Measurements from ENCODE around the gene MAGOHB. TPM values are rescaled to one million over a fixed set of nuclear protein-coding genes. Genes with fewer than 3 reads are reported as not detected.
"Not testable (repeated sequence)": the region's sequence is repeated elsewhere in the genome, so short reads cannot be mapped to it uniquely, and the experiment has no call there.

Gene MAGOHB
- total RNA-seq, 2 donors from 2014 or later, result 40.4 to 68.4 TPM

DNA sequence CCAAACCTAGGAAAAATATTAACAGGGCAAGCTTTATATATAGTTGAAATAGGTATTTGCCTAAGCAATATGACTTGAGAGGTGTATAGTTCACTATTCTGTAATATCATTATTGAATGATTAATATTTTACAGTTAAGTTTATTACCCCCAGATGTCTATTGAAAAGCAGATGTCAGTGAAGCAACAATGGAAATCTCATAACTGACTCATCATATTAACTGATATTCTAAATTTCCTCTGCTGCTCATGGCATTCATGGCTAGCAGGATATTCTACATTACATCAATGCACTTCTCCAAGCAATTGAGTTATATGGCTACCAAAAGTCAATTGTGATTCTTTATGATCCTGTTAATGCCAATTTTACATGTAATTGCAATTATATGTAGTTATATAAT, 9.7 kb upstream of the MAGOHB start:
- no peak overlapping the region for H3K4me3 Mint-ChIP-seq
- no peak overlapping the region for H3K27ac Mint-ChIP-seq
- peaks cover 40% of the 10 kb centered on the region for H3K27me3 Mint-ChIP-seq
- ATAC-seq (replicated peaks), result no peak
- H3K36me3 Mint-ChIP-seq (ENCODE audit: low read depth), result no peaks in the 10 kb centered on the region
- H3K4me1 Mint-ChIP-seq, result no peaks in the 10 kb centered on the region
- no peaks in the 10 kb centered on the region for H3K9me3 Mint-ChIP-seq

DNA sequence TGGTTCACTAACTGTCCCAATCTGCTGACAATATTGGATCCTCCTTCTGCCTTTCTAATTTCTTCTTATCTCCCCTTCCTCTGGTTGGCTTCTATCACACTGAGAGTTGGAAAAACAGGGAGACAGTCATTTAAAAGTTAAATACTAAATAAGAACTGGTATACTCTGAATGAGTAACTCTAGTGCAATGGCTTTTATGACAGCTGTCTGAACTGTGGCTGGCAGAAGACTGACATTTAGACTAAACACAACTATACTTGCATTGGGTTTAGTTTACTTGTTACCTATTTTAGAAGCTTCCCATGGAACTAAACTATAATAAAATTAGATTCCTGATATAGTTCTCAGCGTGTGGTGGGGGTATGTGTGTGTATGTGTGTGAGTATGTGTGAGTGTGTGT, 7.9 kb upstream of the MAGOHB start:
- Mint-ChIP-seq H3K4me1 (no peaks in the 10 kb centered on the region), H3K9me3 (no peaks in the 10 kb centered on the region), H3K27ac (no peak overlapping the region), H3K27me3 (peaks cover 39% of the 10 kb centered on the region), H3K36me3 (ENCODE audit: low read depth) (no peaks in the 10 kb centered on the region), H3K4me3 (no peak overlapping the region)
- ATAC-seq (replicated peaks), result no peak

DNA sequence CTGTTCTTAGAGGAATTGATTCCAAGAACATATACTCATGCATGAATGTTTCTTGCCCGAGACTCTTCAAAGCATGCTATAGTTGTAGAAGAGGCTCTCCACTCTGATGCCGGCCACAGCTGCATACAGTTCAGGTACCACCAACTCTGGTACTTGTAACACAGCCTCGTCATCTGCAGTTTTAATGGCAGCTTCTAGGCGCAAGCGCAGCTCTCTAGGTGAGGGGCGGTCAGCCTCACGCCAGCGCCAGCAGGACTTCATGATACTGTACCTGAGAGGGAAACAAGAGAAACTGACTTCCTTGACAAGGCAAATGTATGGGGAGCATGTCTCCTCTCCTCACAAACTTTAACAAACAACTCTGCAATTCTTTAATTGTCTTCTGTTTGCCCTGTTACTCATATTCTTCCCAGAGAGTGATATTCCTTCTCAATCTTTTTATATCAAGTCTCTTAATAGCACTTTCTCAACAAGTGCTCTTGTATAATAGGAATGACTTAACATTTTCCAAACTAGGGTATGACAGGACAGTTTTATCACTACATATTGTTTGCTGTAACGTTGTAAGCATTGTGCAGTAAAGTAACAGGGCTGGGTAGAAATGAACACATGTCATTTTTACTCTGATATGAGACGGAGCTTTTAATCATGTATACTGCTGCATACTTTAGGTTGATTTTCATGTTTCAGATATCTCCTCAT, 6.8 kb upstream of the MAGOHB start:
- H3K27ac Mint-ChIP-seq, result no peak overlapping the region
- no peaks in the 10 kb centered on the region for H3K4me1 Mint-ChIP-seq
- H3K36me3 Mint-ChIP-seq (ENCODE audit: low read depth), result no peaks in the 10 kb centered on the region
- H3K4me3 Mint-ChIP-seq, result no peak overlapping the region
- H3K9me3 Mint-ChIP-seq, result no peaks in the 10 kb centered on the region
- no peak for ATAC-seq (replicated peaks)
- peaks cover 39% of the 10 kb centered on the region for H3K27me3 Mint-ChIP-seq

DNA sequence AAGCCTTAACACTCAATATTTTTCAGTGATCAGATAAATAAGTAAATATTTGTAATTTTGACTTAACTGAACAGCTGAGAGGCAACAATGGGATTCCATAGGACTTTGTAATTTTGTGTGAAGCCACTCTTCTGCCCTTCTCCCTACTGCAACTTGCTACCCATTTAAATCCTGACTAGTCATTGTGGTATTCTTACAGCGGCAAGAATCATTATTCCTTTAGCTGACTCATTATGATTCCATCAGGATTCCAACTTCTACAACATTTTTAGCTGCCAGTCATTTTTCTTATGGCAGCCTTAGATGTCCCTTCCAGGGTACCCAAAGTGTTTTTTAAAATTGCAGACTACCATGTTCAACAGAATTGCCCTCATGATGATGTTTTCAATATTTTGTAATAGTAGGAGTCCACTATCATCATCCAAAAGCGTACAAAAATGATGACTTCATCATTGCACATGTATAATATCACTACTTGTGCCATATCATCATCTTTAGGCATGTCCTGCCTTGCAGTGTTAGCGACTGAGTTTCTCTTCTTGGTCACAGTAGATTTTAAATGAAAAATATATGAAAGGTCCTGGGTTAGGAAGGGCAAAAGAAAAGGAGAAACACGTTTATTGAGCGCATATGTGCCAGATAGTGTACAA, 5.1 kb upstream of the MAGOHB start:
- H3K27ac Mint-ChIP-seq, result no peak overlapping the region
- peaks cover 3% of the 10 kb centered on the region for H3K36me3 Mint-ChIP-seq (ENCODE audit: low read depth)
- H3K9me3 Mint-ChIP-seq, result no peaks in the 10 kb centered on the region
- peaks cover 6% of the 10 kb centered on the region for H3K4me1 Mint-ChIP-seq
- H3K27me3 Mint-ChIP-seq, result peaks cover 36% of the 10 kb centered on the region
- H3K4me3 Mint-ChIP-seq, result no peak overlapping the region
- no peak for ATAC-seq (replicated peaks)

DNA sequence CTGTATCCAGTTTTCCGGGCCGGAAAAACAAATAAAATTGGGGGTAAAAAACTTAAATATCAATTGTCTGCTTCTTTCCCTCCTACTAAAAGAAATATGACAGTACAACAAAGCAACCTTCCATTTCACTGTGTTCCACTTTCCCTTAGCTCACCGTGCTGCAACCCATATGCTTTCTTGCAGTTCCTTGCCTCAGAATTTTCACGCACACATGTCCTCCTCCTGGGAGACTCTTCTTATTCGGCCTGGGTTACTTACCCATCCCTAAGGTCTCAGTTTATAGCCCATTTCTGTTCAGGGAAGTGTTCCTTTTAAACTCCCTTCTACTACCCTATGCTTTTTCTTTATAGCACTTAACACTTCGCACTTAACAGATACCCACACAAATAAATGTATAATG, 4.5 kb upstream of the MAGOHB start:
- no peak overlapping the region for H3K4me3 Mint-ChIP-seq
- H3K36me3 Mint-ChIP-seq (ENCODE audit: low read depth), result peaks cover 9% of the 10 kb centered on the region
- peaks cover 9% of the 10 kb centered on the region for H3K4me1 Mint-ChIP-seq
- H3K9me3 Mint-ChIP-seq, result no peaks in the 10 kb centered on the region
- H3K27ac Mint-ChIP-seq, result no peak overlapping the region
- H3K27me3 Mint-ChIP-seq, result peaks cover 36% of the 10 kb centered on the region
- no peak for ATAC-seq (replicated peaks)

DNA sequence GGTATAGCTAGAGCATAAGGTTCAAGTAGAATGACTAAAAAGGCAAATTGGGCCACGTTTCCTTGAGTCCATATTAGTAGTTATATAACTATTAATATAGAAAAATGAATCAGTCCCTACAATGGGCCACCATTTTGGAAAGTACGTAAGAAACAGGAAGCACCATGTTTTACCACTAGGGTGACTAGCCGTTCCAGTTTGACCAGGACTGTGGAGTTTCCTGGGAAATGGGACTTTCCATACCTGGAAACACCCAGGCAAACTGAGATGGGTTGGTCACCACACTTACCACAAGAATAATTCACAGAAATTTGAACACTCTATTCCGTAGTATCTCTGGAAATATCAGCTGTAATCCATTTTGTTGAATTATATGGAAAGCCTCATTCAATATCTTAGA, 2.1 kb upstream of the MAGOHB start:
- H3K27me3 Mint-ChIP-seq, result peaks cover 23% of the 10 kb centered on the region
- H3K4me3 Mint-ChIP-seq, result no peak overlapping the region
- peaks cover 19% of the 10 kb centered on the region for H3K4me1 Mint-ChIP-seq
- no peaks in the 10 kb centered on the region for H3K9me3 Mint-ChIP-seq
- no peak overlapping the region for H3K27ac Mint-ChIP-seq
- peak; percentile 9 for ATAC-seq (replicated peaks)
- peaks cover 33% of the 10 kb centered on the region for H3K36me3 Mint-ChIP-seq (ENCODE audit: low read depth)

DNA sequence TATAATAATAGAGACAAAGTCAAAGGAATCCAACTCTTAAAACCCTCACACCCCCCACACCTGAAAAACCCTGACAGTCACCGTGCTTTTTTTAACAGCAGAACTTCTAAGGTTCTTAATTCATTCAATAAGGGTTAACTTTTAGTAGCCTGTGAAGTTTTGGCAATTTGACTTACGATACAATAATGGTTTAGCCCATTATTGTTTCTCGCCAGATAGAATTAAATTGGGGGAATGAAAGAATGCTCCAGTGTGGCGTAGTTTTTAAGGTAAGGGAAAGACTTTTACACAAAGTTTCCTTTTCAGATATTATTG, 604 bp upstream of the MAGOHB start:
- Mint-ChIP-seq H3K27me3 (peaks cover 13% of the 10 kb centered on the region), H3K36me3 (ENCODE audit: low read depth) (peaks cover 48% of the 10 kb centered on the region), H3K9me3 (no peaks in the 10 kb centered on the region), H3K4me1 (peaks cover 19% of the 10 kb centered on the region), H3K27ac (peak overlapping the region; percentile 99), H3K4me3 (peak overlapping the region; percentile 92)
- ATAC-seq (replicated peaks), result no peak

DNA sequence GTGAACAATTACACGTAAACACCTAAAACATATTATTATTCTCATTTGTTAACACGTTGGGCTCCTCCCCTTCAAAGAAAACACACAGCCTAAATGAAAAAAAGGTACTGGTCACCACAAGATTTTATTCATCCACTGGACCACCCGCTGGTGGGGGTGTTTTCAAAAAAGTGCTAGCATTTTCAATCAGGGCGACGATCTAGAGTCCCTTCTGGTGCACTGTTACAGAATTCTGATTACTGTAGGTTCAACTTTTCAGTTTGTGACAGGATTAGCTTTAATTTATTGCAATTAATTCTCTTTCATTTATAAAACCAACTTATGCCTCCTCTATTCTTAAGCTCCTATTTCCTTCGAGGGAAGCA, 443 bp downstream of the MAGOHB start:
- no peaks in the 10 kb centered on the region for H3K9me3 Mint-ChIP-seq
- H3K4me1 Mint-ChIP-seq, result peaks cover 19% of the 10 kb centered on the region
- H3K27ac Mint-ChIP-seq, result peak overlapping the region; percentile 99
- peak overlapping the region; percentile 92 for H3K4me3 Mint-ChIP-seq
- peaks cover 5% of the 10 kb centered on the region for H3K27me3 Mint-ChIP-seq
- peak; percentile 8 for ATAC-seq (replicated peaks)
- H3K36me3 Mint-ChIP-seq (ENCODE audit: low read depth), result peaks cover 58% of the 10 kb centered on the region

DNA sequence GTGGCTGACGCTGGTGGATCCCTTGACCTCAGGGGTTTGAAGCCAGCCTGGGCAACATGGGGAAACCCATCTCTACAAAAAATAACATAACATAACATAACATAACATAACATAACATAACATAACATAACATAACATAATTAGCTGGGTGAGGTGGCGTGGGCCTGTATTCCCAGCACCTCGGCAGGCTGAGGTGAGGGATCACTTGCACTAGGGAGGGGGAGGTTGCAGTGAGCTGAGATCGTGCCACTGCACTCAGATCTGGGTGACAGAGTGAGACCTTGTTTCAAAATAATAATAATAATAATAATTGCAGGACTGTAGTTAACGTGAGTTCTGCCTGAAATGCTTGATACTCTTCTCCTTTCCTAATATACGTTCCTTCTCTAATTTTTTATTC, 1.3 kb downstream of the MAGOHB start:
- Mint-ChIP-seq H3K27me3 (peaks cover 3% of the 10 kb centered on the region), H3K9me3 (no peaks in the 10 kb centered on the region), H3K36me3 (ENCODE audit: low read depth) (peaks cover 67% of the 10 kb centered on the region), H3K4me1 (peaks cover 19% of the 10 kb centered on the region), H3K4me3 (peak overlapping the region; percentile 92), H3K27ac (peak overlapping the region; percentile 99)
- ATAC-seq (replicated peaks), result no peak

DNA sequence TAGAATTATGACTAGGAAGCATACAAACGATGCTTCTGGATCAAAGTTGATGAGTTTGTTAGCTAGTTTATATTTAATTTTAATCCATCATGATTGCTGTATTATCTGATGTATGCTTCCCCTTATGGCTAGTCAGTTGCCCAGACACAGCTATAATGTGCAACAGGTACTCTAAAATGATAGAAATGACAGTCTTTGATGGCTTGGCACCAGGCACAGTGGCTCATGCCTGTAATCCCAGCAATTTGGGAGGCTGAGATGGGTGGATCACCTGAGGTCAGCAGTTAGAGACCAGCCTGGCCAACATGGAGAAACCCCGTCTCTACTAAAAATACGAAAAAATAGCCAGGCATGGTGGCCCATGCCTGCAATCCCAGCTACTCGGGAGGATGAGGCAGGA, 2.2 kb downstream of the MAGOHB start:
- Mint-ChIP-seq H3K36me3 (ENCODE audit: low read depth) (peaks cover 75% of the 10 kb centered on the region), H3K4me1 (peaks cover 19% of the 10 kb centered on the region), H3K4me3 (peak overlapping the region; percentile 92)
- not testable (repeated sequence) for H3K9me3 Mint-ChIP-seq; H3K27ac Mint-ChIP-seq; H3K27me3 Mint-ChIP-seq; ATAC-seq (replicated peaks)

DNA sequence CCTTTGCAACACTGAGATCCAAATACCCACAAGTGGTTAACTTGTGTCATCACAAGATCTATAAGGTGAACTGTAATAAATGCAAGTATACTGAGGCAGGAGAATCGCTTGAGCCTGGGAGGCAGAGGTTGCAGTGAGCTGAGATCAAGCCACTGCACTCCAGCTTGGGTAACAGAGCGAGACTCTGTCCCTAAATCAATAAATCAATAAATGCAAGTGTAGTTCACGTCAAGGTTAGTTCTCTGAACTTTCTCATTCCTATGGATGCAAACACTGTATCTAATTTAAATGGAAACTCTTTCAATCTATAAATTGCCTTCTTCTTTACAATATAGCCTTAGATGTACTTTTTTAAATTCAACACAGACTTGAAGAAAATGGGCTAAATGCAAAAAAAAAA, 3.2 kb downstream of the MAGOHB start:
- Mint-ChIP-seq H3K4me3 (no peak overlapping the region), H3K4me1 (peaks cover 19% of the 10 kb centered on the region), H3K27ac (no peak overlapping the region), H3K27me3 (no peaks in the 10 kb centered on the region), H3K9me3 (no peaks in the 10 kb centered on the region), H3K36me3 (ENCODE audit: low read depth) (peaks cover 86% of the 10 kb centered on the region)
- ATAC-seq (replicated peaks), result no peak

DNA sequence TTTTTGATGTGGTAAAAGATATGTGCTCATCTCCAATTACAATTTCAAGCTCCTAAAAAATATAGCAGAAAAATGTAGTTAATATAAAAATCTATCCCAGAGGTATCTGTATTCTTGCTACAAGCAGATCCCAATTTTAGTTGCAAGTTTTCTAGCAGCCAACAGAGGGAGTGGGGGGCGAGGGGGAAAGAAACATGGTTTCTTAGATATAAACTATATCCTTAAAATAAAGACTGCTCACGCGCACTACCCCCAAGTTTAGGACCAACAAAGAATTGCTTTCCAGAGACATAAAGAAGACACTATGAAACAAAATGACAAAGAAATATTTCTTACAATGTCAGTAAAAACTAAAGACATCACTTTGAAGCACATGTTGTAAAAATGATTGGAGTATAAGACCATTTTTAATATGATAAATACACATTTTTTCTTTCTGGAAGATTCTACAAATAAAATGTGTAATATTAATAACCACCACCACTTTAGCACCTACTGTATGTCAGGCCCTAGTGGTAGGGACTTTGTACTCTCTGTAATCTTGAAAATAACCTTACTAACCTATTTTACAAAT, 5.4 kb downstream of the MAGOHB start:
- no peak for ATAC-seq (replicated peaks)
- no peaks in the 10 kb centered on the region for H3K9me3 Mint-ChIP-seq
- no peak overlapping the region for H3K4me3 Mint-ChIP-seq
- H3K4me1 Mint-ChIP-seq, result peaks cover 10% of the 10 kb centered on the region
- peaks cover 99% of the 10 kb centered on the region for H3K36me3 Mint-ChIP-seq (ENCODE audit: low read depth)
- no peak overlapping the region for H3K27ac Mint-ChIP-seq
- H3K27me3 Mint-ChIP-seq, result no peaks in the 10 kb centered on the region

DNA sequence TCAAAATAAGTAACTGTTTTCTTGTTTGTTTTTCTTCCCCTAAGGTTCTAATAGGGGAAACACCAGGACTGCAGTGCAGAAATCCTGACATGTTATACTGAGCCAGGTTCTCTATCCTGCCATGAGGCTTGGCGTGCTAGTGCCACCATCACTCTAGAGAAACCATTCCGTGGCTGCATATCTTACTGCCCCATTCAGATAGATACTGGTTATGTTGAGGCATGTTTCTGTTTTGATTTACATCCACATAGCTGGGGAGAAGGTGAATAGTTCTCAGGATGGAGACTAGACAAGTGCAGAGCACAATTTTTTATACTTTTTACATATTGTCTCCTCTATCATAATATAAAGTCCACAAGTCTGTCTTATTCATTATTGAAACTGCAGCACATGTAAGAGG, 11.5 kb downstream of the MAGOHB start:
- Mint-ChIP-seq H3K4me1 (no peaks in the 10 kb centered on the region), H3K27ac (no peak overlapping the region), H3K9me3 (no peaks in the 10 kb centered on the region), H3K27me3 (no peaks in the 10 kb centered on the region), H3K4me3 (no peak overlapping the region), H3K36me3 (ENCODE audit: low read depth) (peaks cover 69% of the 10 kb centered on the region)
- ATAC-seq (replicated peaks), result no peak

DNA sequence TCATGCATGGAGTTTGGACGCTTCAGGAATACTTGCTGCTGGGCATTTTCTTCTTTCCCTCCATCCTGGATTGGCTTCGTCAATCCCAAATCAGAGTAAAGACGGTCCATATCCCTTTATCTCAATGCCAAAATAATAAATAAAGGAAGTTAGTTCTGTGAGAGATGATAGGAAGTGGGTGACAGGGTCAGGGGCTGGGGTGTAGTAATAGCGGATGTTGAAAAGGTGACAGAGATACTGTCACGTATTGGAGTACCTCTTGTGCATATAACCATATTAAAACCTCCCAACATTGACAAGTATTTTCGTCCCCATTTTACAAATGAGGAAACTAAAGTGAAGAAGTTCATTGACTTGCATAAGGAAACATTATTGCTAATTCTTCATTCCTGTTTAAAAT, 12.4 kb downstream of the MAGOHB start:
- no peak overlapping the region for H3K4me3 Mint-ChIP-seq
- H3K36me3 Mint-ChIP-seq (ENCODE audit: low read depth), result peaks cover 69% of the 10 kb centered on the region
- no peak for ATAC-seq (replicated peaks)
- no peaks in the 10 kb centered on the region for H3K27me3 Mint-ChIP-seq
- H3K9me3 Mint-ChIP-seq, result no peaks in the 10 kb centered on the region
- no peaks in the 10 kb centered on the region for H3K4me1 Mint-ChIP-seq
- no peak overlapping the region for H3K27ac Mint-ChIP-seq

DNA sequence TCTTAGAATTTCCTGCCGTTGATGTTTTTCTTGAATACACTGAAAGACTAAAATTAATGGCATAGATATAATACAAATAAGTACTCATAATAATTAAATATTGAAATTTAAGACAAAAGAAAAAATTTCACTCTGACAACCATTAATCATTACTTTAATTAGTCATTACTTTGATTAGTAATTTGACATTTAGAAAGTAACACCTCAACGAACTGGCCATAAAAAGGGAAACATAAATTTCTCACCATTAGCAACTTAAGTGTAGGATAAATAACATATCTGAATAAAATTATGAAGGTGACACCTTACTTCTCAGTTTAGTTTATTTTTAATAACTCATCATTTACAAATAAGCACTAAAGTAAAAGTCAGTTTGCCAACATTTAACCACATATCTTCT, 17.5 kb downstream of the MAGOHB start:
- H3K27ac Mint-ChIP-seq, result no peak overlapping the region
- no peak for ATAC-seq (replicated peaks)
- H3K9me3 Mint-ChIP-seq, result no peaks in the 10 kb centered on the region
- peaks cover 50% of the 10 kb centered on the region for H3K36me3 Mint-ChIP-seq (ENCODE audit: low read depth)
- no peak overlapping the region for H3K4me3 Mint-ChIP-seq
- no peaks in the 10 kb centered on the region for H3K4me1 Mint-ChIP-seq
- no peaks in the 10 kb centered on the region for H3K27me3 Mint-ChIP-seq
